ENCODE results near the gene SLC25A10.

Gene SLC25A10

GRCh38 chr17:81719410-81720266 lies 7.6 kb downstream of the SLC25A10 start:
- Histone ChIP-seq H3K4me2 (ENCODE audit: low read length, poor library complexity, severe bottlenecking) (no peak overlapping the region), H2BK12ac (ENCODE audit: low read length in 2 of 2) (no peak overlapping the region), H3K27ac (ENCODE audit: low read length, poor library complexity, severe bottlenecking) (no peak overlapping the region), H3K23ac (ENCODE audit: low read length in 2 of 2) (no peak overlapping the region), H3K27me3 (ENCODE audit: control insufficient read depth in 1 of 2, insufficient read depth in 1 of 2, low read length in 2 of 2) (no peaks in the 10 kb centered on the region), H3K4me1 (ENCODE audit: control insufficient read depth, insufficient read depth, low read depth, low read length) (peaks cover 10% of the 10 kb centered on the region), H2AFZ (ENCODE audit: low read depth, low read length) (no peak overlapping the region), H3K36me3 (ENCODE audit: control insufficient read depth in 1 of 2, insufficient read depth in 2 of 2, low read depth in 1 of 2, low read length in 2 of 2) (peaks cover 0 to 54% of the 10 kb centered on the region in 2 experiments), H3K18ac (ENCODE audit: low read depth in 1 of 2, low read length in 2 of 2) (no peak overlapping the region), H2AK5ac (ENCODE audit: low read length, severe bottlenecking) (no peak overlapping the region), H3K14ac (ENCODE audit: low read length in 2 of 2) (no peak overlapping the region), H3K4ac (ENCODE audit: low read depth in 1 of 2, low read length in 2 of 2) (no peak overlapping the region), H3K79me1 (replicated peaks; ENCODE audit: low read length, poor library complexity, severe bottlenecking) (peaks cover 4% of the 10 kb centered on the region), H2BK15ac (ENCODE audit: low read depth, poor library complexity, severe bottlenecking) (no peak overlapping the region), H4K8ac (ENCODE audit: low read length) (no peak overlapping the region), H2BK5ac (ENCODE audit: low read depth, low read length, poor library complexity, severe bottlenecking) (no peak overlapping the region), H3K9ac (ENCODE audit: low read length) (no peak overlapping the region), H3K9me3 (ENCODE audit: control insufficient read depth, low read length) (no peaks in the 10 kb centered on the region), H3K4me3 (ENCODE audit: insufficient read depth in 1 of 2, low read depth in 1 of 2, low read length in 2 of 2) (no peak overlapping the region), H4K91ac (ENCODE audit: low read length) (no peak overlapping the region), H2BK120ac (ENCODE audit: low read depth, low read length) (no peak overlapping the region)
- WGBS, result 93% methylated on average over 33 of the region's 33 CpGs
- DNase-seq, result no peak

- H3K4me1 ChIP-seq (ENCODE audit: control insufficient read depth, insufficient read depth, low read depth, low read length), result peaks cover 8% of the 10 kb centered on the region
- H3K18ac ChIP-seq (ENCODE audit: low read depth in 1 of 2, low read length in 2 of 2), result no peak overlapping the region
- no peak overlapping the region for H2AK5ac ChIP-seq (ENCODE audit: low read length, severe bottlenecking)
- no peak overlapping the region for H4K8ac ChIP-seq (ENCODE audit: low read length)
- H3K4ac ChIP-seq (ENCODE audit: low read depth in 1 of 2, low read length in 2 of 2), result no peak overlapping the region
- peaks cover 0 to 46% of the 10 kb centered on the region in 2 experiments for H3K36me3 ChIP-seq (ENCODE audit: control insufficient read depth in 1 of 2, insufficient read depth in 2 of 2, low read depth in 1 of 2, low read length in 2 of 2)
- H3K9ac ChIP-seq (ENCODE audit: low read length), result no peak overlapping the region
- H2BK15ac ChIP-seq (ENCODE audit: low read depth, poor library complexity, severe bottlenecking), result no peak overlapping the region
- H3K27me3 ChIP-seq (ENCODE audit: control insufficient read depth in 1 of 2, insufficient read depth in 1 of 2, low read length in 2 of 2), result no peaks in the 10 kb centered on the region
- 92% methylated on average over 33 of the region's 33 CpGs for WGBS
- no peak overlapping the region for H2BK5ac ChIP-seq (ENCODE audit: low read depth, low read length, poor library complexity, severe bottlenecking)
- H3K4me3 ChIP-seq (ENCODE audit: insufficient read depth in 1 of 2, low read depth in 1 of 2, low read length in 2 of 2), result no peak overlapping the region
- H2BK120ac ChIP-seq (ENCODE audit: low read depth, low read length), result no peak overlapping the region
- no peak overlapping the region for H3K23ac ChIP-seq (ENCODE audit: low read length in 2 of 2)
- H3K14ac ChIP-seq (ENCODE audit: low read length in 2 of 2), result no peak overlapping the region
- no peak overlapping the region for H3K27ac ChIP-seq (ENCODE audit: low read length, poor library complexity, severe bottlenecking)
- H2BK12ac ChIP-seq (ENCODE audit: low read length in 2 of 2), result no peak overlapping the region
- no peak overlapping the region for H3K4me2 ChIP-seq (ENCODE audit: low read length, poor library complexity, severe bottlenecking)
- H3K79me1 ChIP-seq (replicated peaks; ENCODE audit: low read length, poor library complexity, severe bottlenecking), result peaks cover 2% of the 10 kb centered on the region
- H3K9me3 ChIP-seq (ENCODE audit: control insufficient read depth, low read length), result no peaks in the 10 kb centered on the region
- no peak overlapping the region for H2AFZ ChIP-seq (ENCODE audit: low read depth, low read length)
- DNase-seq, result no peak
- H4K91ac ChIP-seq (ENCODE audit: low read length), result no peak overlapping the region
These were observed 8.4 kb downstream of the SLC25A10 start for GRCh38 chr17:81720267-81721071.

GRCh38 chr17:81722184-81723120 lies 10.4 kb downstream of the SLC25A10 start:
- Histone ChIP-seq H3K23ac (ENCODE audit: low read length in 2 of 2) (no peak overlapping the region), H3K18ac (ENCODE audit: low read depth in 1 of 2, low read length in 2 of 2) (peak overlapping the region in 1 of 2 experiments; percentile 37), H3K36me3 (ENCODE audit: control insufficient read depth in 1 of 2, insufficient read depth in 2 of 2, low read depth in 1 of 2, low read length in 2 of 2) (peaks cover 0 to 26% of the 10 kb centered on the region in 2 experiments), H3K4me3 (ENCODE audit: insufficient read depth in 1 of 2, low read depth in 1 of 2, low read length in 2 of 2) (no peak overlapping the region), H3K27ac (ENCODE audit: low read length, poor library complexity, severe bottlenecking) (no peak overlapping the region), H3K9me3 (ENCODE audit: control insufficient read depth, low read length) (no peaks in the 10 kb centered on the region), H2BK120ac (ENCODE audit: low read depth, low read length) (no peak overlapping the region), H3K4me2 (ENCODE audit: low read length, poor library complexity, severe bottlenecking) (no peak overlapping the region), H2BK5ac (ENCODE audit: low read depth, low read length, poor library complexity, severe bottlenecking) (no peak overlapping the region), H2BK15ac (ENCODE audit: low read depth, poor library complexity, severe bottlenecking) (no peak overlapping the region), H3K27me3 (ENCODE audit: control insufficient read depth in 1 of 2, insufficient read depth in 1 of 2, low read length in 2 of 2) (no peaks in the 10 kb centered on the region), H2AK5ac (ENCODE audit: low read length, severe bottlenecking) (no peak overlapping the region), H3K4me1 (ENCODE audit: control insufficient read depth, insufficient read depth, low read depth, low read length) (peaks cover 8% of the 10 kb centered on the region), H3K4ac (ENCODE audit: low read depth in 1 of 2, low read length in 2 of 2) (no peak overlapping the region), H3K9ac (ENCODE audit: low read length) (no peak overlapping the region), H4K8ac (ENCODE audit: low read length) (no peak overlapping the region), H3K14ac (ENCODE audit: low read length in 2 of 2) (peak overlapping the region in 1 of 2 experiments; percentile 13), H2AFZ (ENCODE audit: low read depth, low read length) (no peak overlapping the region), H4K91ac (ENCODE audit: low read length) (no peak overlapping the region), H2BK12ac (ENCODE audit: low read length in 2 of 2) (no peak overlapping the region), H3K79me1 (replicated peaks; ENCODE audit: low read length, poor library complexity, severe bottlenecking) (no peaks in the 10 kb centered on the region)
- no peak for DNase-seq
- WGBS, result 72% methylated on average over 10 of the region's 10 CpGs

Data from mesenchymal stem cell (in vitro differentiated cells and primary cell).